Stimulated activated CD4-positive, alpha-beta T cell treated with anti-CD3 and anti-CD28 coated beads, Interleukin-2, amount 100 ng/mL, for 48 hours (primary cell): Measurements from ENCODE around the gene CD22.
A peak's percentile ranks its signal among the peaks of the same experiment; 100 is the strongest.

Experiments used
- DNase-seq, 2 donors: peaks; one replicate each; pipeline ENCODE4 v3.0.0-alpha.2; 2020

CD22 gene

GRCh38 chr19:35315883-35316282, 13.1 kb upstream of the CD22 start:
- no peak for DNase-seq

- DNase-seq = no peak
Measured at GRCh38 chr19:35316560-35316959, 12.4 kb upstream of the CD22 start.

- no peak for DNase-seq
Measured at GRCh38 chr19:35317464-35318043, 11.4 kb upstream of the CD22 start.

- DNase-seq = no peak
Measured at GRCh38 chr19:35318679-35319448, 10.1 kb upstream of the CD22 start.

GRCh38 chr19:35320065-35320713, 8.8 kb upstream of the CD22 start:
- DNase-seq = no peak

GRCh38 chr19:35321291-35321690, 7.7 kb upstream of the CD22 start:
- no peak for DNase-seq

GRCh38 chr19:35322014-35322413, 7.0 kb upstream of the CD22 start:
- DNase-seq = no peak

- no peak for DNase-seq
Measured at GRCh38 chr19:35327642-35328041, 1.3 kb upstream of the CD22 start.

GRCh38 chr19:35329323-35329722, 336 bp downstream of the CD22 start:
- DNase-seq = no peak

GRCh38 chr19:35330475-35330874, 1.5 kb downstream of the CD22 start:
- no peak for DNase-seq

- no peak for DNase-seq
Measured at GRCh38 chr19:35331551-35332214, 2.7 kb downstream of the CD22 start.

- peak in 1 of 2 donors; percentile 30 for DNase-seq
Measured at GRCh38 chr19:35332817-35333216, 3.8 kb downstream of the CD22 start.

GRCh38 chr19:35334144-35334753, 5.3 kb downstream of the CD22 start:
- DNase-seq = no peak

- DNase-seq = no peak
Measured at GRCh38 chr19:35336166-35336955, 7.4 kb downstream of the CD22 start.

- no peak for DNase-seq
Measured at GRCh38 chr19:35337097-35337983, 8.4 kb downstream of the CD22 start.

- DNase-seq = no peak
Measured at GRCh38 chr19:35337984-35338296, 9.0 kb downstream of the CD22 start.

- no peak for DNase-seq
Measured at GRCh38 chr19:35340431-35340830, 11.4 kb downstream of the CD22 start.

GRCh38 chr19:35341006-35341405, 12.0 kb downstream of the CD22 start:
- no peak for DNase-seq

GRCh38 chr19:35341565-35342225, 12.7 kb downstream of the CD22 start:
- DNase-seq = no peak

GRCh38 chr19:35342430-35342829, 13.4 kb downstream of the CD22 start:
- DNase-seq = no peak

- DNase-seq = no peak
Measured at GRCh38 chr19:35344511-35345031, 15.6 kb downstream of the CD22 start.
